ENCODE results near the gene CRTAC1. TPM values are rescaled to one million over a fixed set of nuclear protein-coding genes. Genes with fewer than 3 reads are reported as not detected.

Gene CRTAC1
- polyA plus RNA-seq, 1 donor (not counting 4 experiments of a cell fraction or from before 2014, with no cell fraction given), result not detected

GRCh38 chr10:97944772-97945171 lies 85.6 kb downstream of the CRTAC1 start:
- TF ChIP-seq CTCF (optimal IDR thresholded peaks at IDR 0.05 in 1 of 3, IDR thresholded peaks at IDR 0.05 in 1 of 3, conservative IDR thresholded peaks at IDR 0.05 in 1 of 3; ENCODE audit: extremely low read depth in 1 of 3, insufficient read depth in 2 of 3, low read length in 3 of 3) (no peak), EZH2 (IDR thresholded peaks at IDR 0.05; ENCODE audit: low read length) (no peak)
- Histone ChIP-seq H4K20me1 (ENCODE audit: control insufficient read depth, extremely low read depth, insufficient read depth, low read length) (no peaks in the 10 kb centered on the region), H3K4me2 (ENCODE audit: control insufficient read depth, extremely low read depth, insufficient read depth, low read depth, low read length) (no peak overlapping the region), H3K79me2 (ENCODE audit: control insufficient read depth, insufficient read depth, low read length) (no peaks in the 10 kb centered on the region), H3K9me1 (ENCODE audit: control insufficient read depth, extremely low read depth, insufficient read depth, low read length) (no peaks in the 10 kb centered on the region), H3K9me3 (ENCODE audit: control insufficient read depth, low read depth, low read length) (no peaks in the 10 kb centered on the region), H2AFZ (ENCODE audit: control insufficient read depth, low read length) (no peak overlapping the region), H3K9ac (ENCODE audit: control insufficient read depth, extremely low read depth, insufficient read depth, low read length) (no peak overlapping the region), H3K27me3 (ENCODE audit: control insufficient read depth, extremely low read depth, insufficient read depth, low read length) (no peaks in the 10 kb centered on the region), H3K27ac (ENCODE audit: control insufficient read depth, insufficient read depth, low read length) (no peak overlapping the region), H3K4me1 (ENCODE audit: control insufficient read depth, extremely low read depth, insufficient read depth, low read length) (no peaks in the 10 kb centered on the region), H3K4me3 (ENCODE audit: control insufficient read depth in 2 of 3, extremely low read depth in 1 of 3, insufficient read depth in 2 of 3, low read depth in 1 of 3, low read length in 3 of 3) (no peak overlapping the region), H3K36me3 (ENCODE audit: control insufficient read depth in 2 of 2, extremely low read depth in 1 of 2, insufficient read depth in 2 of 2, low read length in 2 of 2) (no peaks in the 10 kb centered on the region)
- FAIRE-seq (no peak), DNase-seq (ENCODE audit: low read depth, low spot score) (no peak)
- dilution Hi-C loops (cut with MboI; ENCODE audit: extremely low pct_ligation_motif_present, low sequenced_read_pairs), result no loop called here

- H3K4me2 ChIP-seq (ENCODE audit: control insufficient read depth, extremely low read depth, insufficient read depth, low read depth, low read length), result no peak overlapping the region
- H3K9me1 ChIP-seq (ENCODE audit: control insufficient read depth, extremely low read depth, insufficient read depth, low read length), result no peaks in the 10 kb centered on the region
- no peaks in the 10 kb centered on the region for H3K79me2 ChIP-seq (ENCODE audit: control insufficient read depth, insufficient read depth, low read length)
- no peaks in the 10 kb centered on the region for H3K36me3 ChIP-seq (ENCODE audit: control insufficient read depth in 2 of 2, extremely low read depth in 1 of 2, insufficient read depth in 2 of 2, low read length in 2 of 2)
- H3K4me3 ChIP-seq (ENCODE audit: control insufficient read depth in 2 of 3, extremely low read depth in 1 of 3, insufficient read depth in 2 of 3, low read depth in 1 of 3, low read length in 3 of 3), result no peak overlapping the region
- no peaks in the 10 kb centered on the region for H3K27me3 ChIP-seq (ENCODE audit: control insufficient read depth, extremely low read depth, insufficient read depth, low read length)
- dilution Hi-C loops (cut with MboI; ENCODE audit: extremely low pct_ligation_motif_present, low sequenced_read_pairs), result no loop called here
- H3K27ac ChIP-seq (ENCODE audit: control insufficient read depth, insufficient read depth, low read length), result no peak overlapping the region
- DNase-seq (ENCODE audit: low read depth, low spot score), result no peak
- no peaks in the 10 kb centered on the region for H3K4me1 ChIP-seq (ENCODE audit: control insufficient read depth, extremely low read depth, insufficient read depth, low read length)
- no peaks in the 10 kb centered on the region for H4K20me1 ChIP-seq (ENCODE audit: control insufficient read depth, extremely low read depth, insufficient read depth, low read length)
- H3K9ac ChIP-seq (ENCODE audit: control insufficient read depth, extremely low read depth, insufficient read depth, low read length), result no peak overlapping the region
- H2AFZ ChIP-seq (ENCODE audit: control insufficient read depth, low read length), result no peak overlapping the region
- TF ChIP-seq EZH2 (IDR thresholded peaks at IDR 0.05; ENCODE audit: low read length), result no peak
- no peak for TF ChIP-seq CTCF (optimal IDR thresholded peaks at IDR 0.05 in 1 of 3, IDR thresholded peaks at IDR 0.05 in 1 of 3, conservative IDR thresholded peaks at IDR 0.05 in 1 of 3; ENCODE audit: extremely low read depth in 1 of 3, insufficient read depth in 2 of 3, low read length in 3 of 3)
- no peak for FAIRE-seq
- no peaks in the 10 kb centered on the region for H3K9me3 ChIP-seq (ENCODE audit: control insufficient read depth, low read depth, low read length)
Measured at GRCh38 chr10:97943294-97943693, 87.1 kb downstream of the CRTAC1 start.

All from keratinocyte (primary cell).